Activated naive CD4-positive, alpha-beta T cell treated with anti-CD3 and anti-CD28 coated beads, Interleukin-2, amount 50 U/mL, for 24 hours (primary cell): ENCODE data around the gene ANKS4B.

Experiments
- H3K27ac Mint-ChIP-seq: one replicate; pipeline ENCODE4 v1.8.0; 2021; ENCODE audit warnings: mild to moderate bottlenecking, mixed read lengths
- H3K27me3 Mint-ChIP-seq: one replicate; pipeline ENCODE4 v1.8.0; 2021; ENCODE audit warnings: mixed read lengths
- H3K36me3 Mint-ChIP-seq: one replicate; pipeline ENCODE4 v1.8.0; 2021; ENCODE audit warnings: mixed read lengths
- H3K4me1 Mint-ChIP-seq: one replicate; pipeline ENCODE4 v1.8.0; 2021; ENCODE audit warnings: mixed read lengths
- H3K4me3 Mint-ChIP-seq: one replicate; pipeline ENCODE4 v1.8.0; 2021; ENCODE audit warnings: mild to moderate bottlenecking, mixed read lengths
- H3K9me3 Mint-ChIP-seq: one replicate; pipeline ENCODE4 v1.8.0; 2021; ENCODE audit warnings: mixed read lengths

The ANKS4B gene

GRCh38 chr16:21206550-21206949 is 26.9 kb upstream of the ANKS4B start:
- Mint-ChIP-seq H3K36me3 (no peaks in the 10 kb centered on the region), H3K4me3 (no peak overlapping the region), H3K9me3 (no peaks in the 10 kb centered on the region), H3K4me1 (no peaks in the 10 kb centered on the region), H3K27me3 (peaks cover 2% of the 10 kb centered on the region), H3K27ac (no peak overlapping the region)

- Mint-ChIP-seq H3K36me3 (no peaks in the 10 kb centered on the region), H3K27ac (no peak overlapping the region), H3K9me3 (no peaks in the 10 kb centered on the region), H3K4me1 (no peaks in the 10 kb centered on the region), H3K4me3 (no peak overlapping the region), H3K27me3 (peaks cover 4% of the 10 kb centered on the region)
Observed at GRCh38 chr16:21208446-21209230, 24.9 kb upstream of the ANKS4B start.

- H3K36me3 Mint-ChIP-seq: no peaks in the 10 kb centered on the region
Observed at GRCh38 chr16:21211486-21211885, 22.0 kb upstream of the ANKS4B start, which contains the start of gene ZP2. ZP2 (minus strand) TSS chr16:21211574; CDS start chr16:21211547, 27 bp downstream.

GRCh38 chr16:21214086-21214485 is 19.4 kb upstream of the ANKS4B start:
- no peaks in the 10 kb centered on the region for H3K4me1 Mint-ChIP-seq
- no peaks in the 10 kb centered on the region for H3K36me3 Mint-ChIP-seq
- peaks cover 9% of the 10 kb centered on the region for H3K27me3 Mint-ChIP-seq
- no peak overlapping the region for H3K4me3 Mint-ChIP-seq
- no peaks in the 10 kb centered on the region for H3K9me3 Mint-ChIP-seq
- H3K27ac Mint-ChIP-seq: no peak overlapping the region

More at GRCh38 chr16:21211486-21211885, 22.0 kb upstream of the ANKS4B start, which contains the start of gene ZP2:
- H3K27ac Mint-ChIP-seq: no peak within 1 kb of the TSS
- H3K27me3 Mint-ChIP-seq: peaks cover 7% of the 10 kb centered on the region
- no peak within 1 kb of the TSS for H3K4me3 Mint-ChIP-seq
- H3K9me3 Mint-ChIP-seq: no peaks in the 10 kb centered on the region
- H3K4me1 Mint-ChIP-seq: no peaks in the 10 kb centered on the region

GRCh38 chr16:21217121-21217520 is 16.4 kb upstream of the ANKS4B start:
- Mint-ChIP-seq H3K4me3 (no peak overlapping the region), H3K36me3 (no peaks in the 10 kb centered on the region), H3K4me1 (no peaks in the 10 kb centered on the region), H3K9me3 (no peaks in the 10 kb centered on the region), H3K27me3 (peaks cover 18% of the 10 kb centered on the region), H3K27ac (no peak overlapping the region)

- Mint-ChIP-seq H3K9me3 (no peaks in the 10 kb centered on the region), H3K27ac (no peak overlapping the region), H3K4me3 (no peak overlapping the region), H3K36me3 (no peaks in the 10 kb centered on the region), H3K4me1 (no peaks in the 10 kb centered on the region), H3K27me3 (peaks cover 18% of the 10 kb centered on the region)
Observed at GRCh38 chr16:21218153-21218552, 15.3 kb upstream of the ANKS4B start.

GRCh38 chr16:21219551-21219950 is 13.9 kb upstream of the ANKS4B start:
- no peaks in the 10 kb centered on the region for H3K36me3 Mint-ChIP-seq
- peaks cover 1% of the 10 kb centered on the region for H3K4me1 Mint-ChIP-seq
- no peak overlapping the region for H3K27ac Mint-ChIP-seq
- peaks cover 22% of the 10 kb centered on the region for H3K27me3 Mint-ChIP-seq
- H3K9me3 Mint-ChIP-seq: no peaks in the 10 kb centered on the region
- H3K4me3 Mint-ChIP-seq: no peak overlapping the region

- Mint-ChIP-seq H3K9me3 (no peaks in the 10 kb centered on the region), H3K27me3 (peaks cover 18% of the 10 kb centered on the region), H3K4me3 (no peak overlapping the region), H3K36me3 (no peaks in the 10 kb centered on the region), H3K4me1 (peaks cover 5% of the 10 kb centered on the region), H3K27ac (no peak overlapping the region)
Observed at GRCh38 chr16:21222495-21223337, 10.8 kb upstream of the ANKS4B start.

GRCh38 chr16:21223787-21224186 is 9.7 kb upstream of the ANKS4B start:
- H3K4me1 Mint-ChIP-seq: peaks cover 5% of the 10 kb centered on the region
- no peak overlapping the region for H3K4me3 Mint-ChIP-seq
- H3K9me3 Mint-ChIP-seq: no peaks in the 10 kb centered on the region
- H3K27me3 Mint-ChIP-seq: peaks cover 20% of the 10 kb centered on the region
- no peaks in the 10 kb centered on the region for H3K36me3 Mint-ChIP-seq
- no peak overlapping the region for H3K27ac Mint-ChIP-seq

GRCh38 chr16:21224800-21225199 is 8.7 kb upstream of the ANKS4B start:
- H3K36me3 Mint-ChIP-seq: no peaks in the 10 kb centered on the region
- no peaks in the 10 kb centered on the region for H3K9me3 Mint-ChIP-seq
- H3K27ac Mint-ChIP-seq: no peak overlapping the region
- H3K4me3 Mint-ChIP-seq: no peak overlapping the region
- H3K4me1 Mint-ChIP-seq: peaks cover 5% of the 10 kb centered on the region
- H3K27me3 Mint-ChIP-seq: peaks cover 20% of the 10 kb centered on the region

- H3K27me3 Mint-ChIP-seq: peaks cover 17% of the 10 kb centered on the region
- no peak overlapping the region for H3K27ac Mint-ChIP-seq
- no peaks in the 10 kb centered on the region for H3K9me3 Mint-ChIP-seq
- peaks cover 5% of the 10 kb centered on the region for H3K4me1 Mint-ChIP-seq
- no peak overlapping the region for H3K4me3 Mint-ChIP-seq
- H3K36me3 Mint-ChIP-seq: no peaks in the 10 kb centered on the region
Observed at GRCh38 chr16:21226749-21227148, 6.8 kb upstream of the ANKS4B start.

- Mint-ChIP-seq H3K27ac (no peak overlapping the region), H3K36me3 (no peaks in the 10 kb centered on the region), H3K4me1 (peaks cover 5% of the 10 kb centered on the region), H3K9me3 (no peaks in the 10 kb centered on the region), H3K27me3 (peaks cover 21% of the 10 kb centered on the region), H3K4me3 (no peak overlapping the region)
Observed at GRCh38 chr16:21227866-21228265, 5.6 kb upstream of the ANKS4B start.

GRCh38 chr16:21228361-21228872 is 5.1 kb upstream of the ANKS4B start:
- no peaks in the 10 kb centered on the region for H3K36me3 Mint-ChIP-seq
- H3K9me3 Mint-ChIP-seq: no peaks in the 10 kb centered on the region
- no peak overlapping the region for H3K27ac Mint-ChIP-seq
- peaks cover 5% of the 10 kb centered on the region for H3K4me1 Mint-ChIP-seq
- H3K27me3 Mint-ChIP-seq: peaks cover 25% of the 10 kb centered on the region
- no peak overlapping the region for H3K4me3 Mint-ChIP-seq

- no peak overlapping the region for H3K27ac Mint-ChIP-seq
- H3K9me3 Mint-ChIP-seq: no peaks in the 10 kb centered on the region
- H3K4me3 Mint-ChIP-seq: no peak overlapping the region
- peaks cover 24% of the 10 kb centered on the region for H3K27me3 Mint-ChIP-seq
- no peaks in the 10 kb centered on the region for H3K36me3 Mint-ChIP-seq
- no peaks in the 10 kb centered on the region for H3K4me1 Mint-ChIP-seq
Observed at GRCh38 chr16:21233045-21233520, 416 bp upstream of the ANKS4B start.

GRCh38 chr16:21235199-21235585 is 1.7 kb downstream of the ANKS4B start:
- no peak overlapping the region for H3K27ac Mint-ChIP-seq
- H3K36me3 Mint-ChIP-seq: no peaks in the 10 kb centered on the region
- H3K4me3 Mint-ChIP-seq: no peak overlapping the region
- H3K9me3 Mint-ChIP-seq: no peaks in the 10 kb centered on the region
- no peaks in the 10 kb centered on the region for H3K4me1 Mint-ChIP-seq
- peaks cover 20% of the 10 kb centered on the region for H3K27me3 Mint-ChIP-seq

GRCh38 chr16:21236831-21237230 is 3.3 kb downstream of the ANKS4B start:
- Mint-ChIP-seq H3K36me3 (no peaks in the 10 kb centered on the region), H3K9me3 (no peaks in the 10 kb centered on the region), H3K27me3 (peaks cover 14% of the 10 kb centered on the region), H3K4me1 (no peaks in the 10 kb centered on the region), H3K27ac (no peak overlapping the region), H3K4me3 (no peak overlapping the region)
